Activated CD4-positive, alpha-beta T cell treated with anti-CD3 and anti-CD28 coated beads, Interleukin-2, Interleukin-4, amounts not matched to agents 100 ng/mL and 50 ng/mL, durations not matched to agents 16 hours and 8 hours (primary cell): ENCODE results near the gene CCDC40.

Experiments used
- DNase-seq: peaks from one replicate; pipeline ENCODE4 v3.0.0-alpha.2; 2020; ENCODE audit warnings: low spot score

CCDC40 gene

DNA sequence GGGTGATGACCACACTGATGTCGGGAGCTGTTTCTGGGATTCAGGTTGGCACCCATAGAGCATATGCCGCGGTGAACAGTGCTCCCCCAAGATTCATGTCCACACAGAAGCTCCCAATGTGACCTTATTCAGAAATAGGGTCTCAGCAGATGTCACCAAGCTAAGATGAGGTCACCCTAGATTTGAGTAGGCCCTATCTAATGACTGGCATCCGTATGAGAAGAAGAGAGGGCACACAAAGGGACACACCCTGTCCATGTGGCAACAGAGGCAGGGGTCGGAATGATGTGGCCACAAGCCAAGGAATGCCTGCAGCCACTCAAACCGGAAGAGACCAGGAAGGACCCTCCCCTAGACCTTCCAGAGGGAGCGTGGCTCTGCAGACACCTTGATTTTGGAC is 36.3 kb upstream of the CCDC40 start:
- no peak for DNase-seq

DNA sequence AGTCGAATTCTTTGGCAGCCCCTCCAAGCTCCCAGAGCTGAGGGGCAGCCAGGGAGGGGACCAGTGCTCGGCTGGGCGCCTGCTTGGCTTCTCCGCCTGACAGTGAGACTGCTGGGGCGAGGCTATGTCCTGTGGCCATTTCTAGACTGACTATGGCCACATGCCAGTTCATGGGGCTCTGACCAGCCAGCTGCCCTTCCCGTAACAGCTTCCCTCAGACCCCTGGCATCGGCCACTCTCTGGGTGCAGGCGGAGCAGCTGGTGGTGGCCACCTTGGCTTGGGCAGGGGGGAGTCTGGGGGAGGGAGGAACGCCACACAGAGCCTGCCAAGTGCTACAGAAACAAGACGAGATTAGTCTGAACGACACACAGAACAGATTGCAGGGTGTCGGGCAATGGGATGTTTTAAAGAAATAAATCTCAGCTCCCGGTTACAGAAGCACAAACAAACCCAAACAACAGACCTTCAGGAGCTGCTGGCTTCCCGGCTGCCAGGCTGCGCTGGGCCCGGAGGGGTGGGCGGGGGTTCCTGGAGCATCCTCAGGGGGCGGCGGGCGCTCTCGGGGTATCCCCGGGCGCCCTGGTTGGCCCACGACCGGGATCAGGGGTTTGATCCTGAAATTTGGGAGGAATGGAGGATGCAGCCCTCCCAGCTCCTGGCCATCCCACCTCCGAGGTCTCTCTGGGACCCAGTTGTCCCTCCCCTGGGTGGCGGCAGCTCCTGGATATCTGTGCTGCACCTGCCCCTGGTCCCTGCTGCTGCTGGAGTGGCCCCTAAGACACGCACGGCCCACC is 35.3 kb upstream of the CCDC40 start:
- DNase-seq = no peak

DNA sequence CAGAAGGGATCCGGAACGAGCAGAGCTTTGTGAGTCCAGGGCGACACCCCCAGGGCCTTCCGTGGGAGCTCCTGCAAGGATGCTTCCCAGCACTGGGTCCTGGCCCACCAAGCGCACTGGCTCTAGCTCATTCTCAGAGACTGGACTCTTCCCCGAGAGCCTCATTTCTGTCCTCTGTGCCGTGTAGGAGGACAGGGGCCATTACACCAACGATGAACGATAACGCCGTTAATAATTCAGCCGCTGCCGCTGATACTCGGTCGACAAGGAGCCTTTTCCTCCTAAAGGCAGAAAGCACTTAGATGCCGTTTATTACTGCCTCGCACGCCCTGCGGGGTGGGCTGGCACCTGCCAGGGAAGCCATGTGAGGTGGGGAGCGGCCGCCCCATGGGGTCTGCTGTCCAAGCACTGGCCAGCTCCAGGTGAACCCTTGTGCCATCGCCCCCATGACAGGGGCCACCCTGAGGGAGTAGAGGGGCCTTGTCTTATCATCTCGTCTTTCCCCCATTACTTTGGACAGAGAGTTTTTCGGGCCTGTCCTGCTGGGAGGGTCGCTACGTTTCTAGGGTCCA is 34.3 kb upstream of the CCDC40 start:
- DNase-seq = no peak

DNA sequence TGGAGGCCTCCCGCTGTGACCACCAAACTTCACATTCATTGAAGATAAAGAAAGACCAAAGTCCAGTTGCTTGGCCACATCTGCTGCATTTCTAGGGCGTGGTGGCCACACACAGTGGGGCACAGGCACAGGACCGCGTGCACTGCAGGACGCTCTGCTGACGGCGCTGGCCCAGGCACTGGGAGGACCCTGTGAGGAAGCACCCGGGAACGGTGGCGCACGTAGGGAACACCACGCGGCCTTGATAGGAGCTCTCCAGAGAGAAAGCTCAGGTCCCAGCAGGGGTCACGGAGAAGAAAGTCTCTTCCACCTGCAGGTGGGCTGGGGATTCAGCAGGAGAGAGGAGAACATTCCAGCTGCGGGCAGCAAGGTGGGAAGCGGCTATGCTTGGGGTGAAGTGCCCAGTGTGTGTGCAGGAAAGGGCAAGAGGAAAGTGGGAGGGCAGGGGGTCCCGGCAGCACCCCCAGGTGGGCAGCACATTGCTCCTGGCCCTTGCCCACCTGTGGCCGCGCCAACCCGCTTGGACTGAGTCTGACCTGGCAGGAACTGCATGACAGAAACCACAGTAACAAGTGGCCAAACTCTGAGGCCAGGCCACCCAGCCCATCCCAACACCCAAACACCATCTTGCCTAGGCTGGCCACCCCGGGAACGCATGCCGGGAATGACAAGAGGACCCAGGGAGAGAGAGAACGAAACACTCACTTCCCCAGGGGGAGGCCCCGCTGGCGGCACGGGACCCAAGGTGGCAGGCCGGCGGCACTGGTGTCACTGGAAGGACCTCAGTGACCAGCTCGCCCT is 33.6 kb upstream of the CCDC40 start:
- DNase-seq = no peak

DNA sequence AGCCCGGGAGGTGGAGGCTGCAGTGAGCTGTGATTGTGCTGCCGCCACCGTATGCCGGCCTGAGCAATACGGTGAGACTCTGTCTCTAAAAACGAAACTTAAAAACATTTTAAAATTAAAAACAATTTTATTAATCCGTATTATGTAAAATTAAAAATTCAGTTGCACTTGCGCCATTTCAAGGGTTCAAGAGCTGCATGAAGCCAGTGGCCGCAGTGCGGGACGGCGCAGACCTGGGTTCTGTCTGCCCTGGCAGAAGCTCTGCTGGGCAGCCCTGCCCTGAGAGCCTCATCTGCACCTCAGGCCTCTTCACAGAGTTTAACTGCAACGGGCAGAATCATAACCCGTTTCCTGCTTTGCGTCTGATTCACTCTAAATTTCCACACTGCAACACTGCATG is 32.5 kb upstream of the CCDC40 start:
- no peak for DNase-seq

DNA sequence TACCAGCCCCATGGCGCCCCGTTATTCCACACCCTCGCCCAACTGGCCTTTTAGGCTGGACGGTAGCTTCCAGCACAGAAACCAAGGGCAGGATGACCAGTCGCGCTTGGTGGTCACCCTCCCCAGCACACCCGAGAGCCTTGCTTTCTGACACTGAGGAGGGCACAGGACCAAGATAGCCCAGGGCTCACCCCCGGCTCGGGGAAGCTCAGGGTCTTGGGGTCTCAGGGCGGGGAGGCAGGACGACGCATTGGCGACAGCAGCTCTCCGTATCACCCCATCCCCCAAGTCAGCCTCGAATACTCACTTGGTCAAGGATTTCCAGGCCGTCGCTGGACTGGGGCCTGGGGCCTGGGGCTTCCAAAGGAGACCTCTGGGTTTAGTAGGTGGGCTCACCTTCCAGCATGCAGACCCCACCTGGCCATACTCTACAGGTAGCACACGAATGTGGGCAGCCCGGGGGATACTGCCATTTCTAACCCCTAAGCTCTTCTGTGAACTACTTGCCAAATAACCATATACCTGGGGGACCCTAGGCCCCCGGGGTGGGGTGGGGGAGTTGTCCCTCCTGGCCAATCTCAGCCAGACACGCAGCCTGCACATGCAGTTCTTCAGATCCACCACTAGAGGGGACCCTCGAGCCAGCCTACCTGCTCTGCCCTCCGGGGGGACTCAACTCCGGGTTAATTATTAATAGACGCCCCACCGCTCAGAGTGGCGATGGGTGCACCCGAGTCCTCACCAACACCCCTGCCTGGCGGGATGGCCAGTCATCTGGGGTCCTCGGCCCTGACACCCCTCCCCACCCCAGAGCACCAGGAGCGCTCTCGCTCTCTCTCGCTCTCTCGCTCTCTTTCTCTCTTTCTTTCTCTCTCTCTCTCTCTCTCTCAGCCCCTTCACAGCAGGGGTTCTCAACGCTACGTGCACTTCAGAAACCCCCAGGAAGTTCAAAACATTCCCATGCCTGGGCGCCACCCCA is 30.8 kb upstream of the CCDC40 start:
- DNase-seq = peak; percentile 60

DNA sequence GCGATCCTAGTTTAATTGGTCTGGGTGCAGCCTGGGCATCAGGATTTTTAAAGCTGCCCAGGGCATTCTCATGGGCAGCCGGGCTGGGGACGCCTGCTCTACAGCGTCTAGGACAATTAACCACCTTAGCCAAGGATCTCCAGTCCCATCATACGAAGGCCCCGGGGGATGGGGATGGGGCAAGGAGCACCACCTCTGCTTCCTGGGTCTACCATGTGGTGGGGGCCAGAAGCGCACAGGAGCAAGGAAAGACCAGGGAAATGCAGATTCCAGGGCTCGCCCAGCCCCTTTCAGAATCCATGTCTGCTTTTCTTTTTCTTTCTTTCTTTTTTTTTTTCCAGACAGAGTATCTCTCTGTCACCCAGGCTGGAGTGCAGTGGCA is 30.1 kb upstream of the CCDC40 start:
- DNase-seq = no peak

DNA sequence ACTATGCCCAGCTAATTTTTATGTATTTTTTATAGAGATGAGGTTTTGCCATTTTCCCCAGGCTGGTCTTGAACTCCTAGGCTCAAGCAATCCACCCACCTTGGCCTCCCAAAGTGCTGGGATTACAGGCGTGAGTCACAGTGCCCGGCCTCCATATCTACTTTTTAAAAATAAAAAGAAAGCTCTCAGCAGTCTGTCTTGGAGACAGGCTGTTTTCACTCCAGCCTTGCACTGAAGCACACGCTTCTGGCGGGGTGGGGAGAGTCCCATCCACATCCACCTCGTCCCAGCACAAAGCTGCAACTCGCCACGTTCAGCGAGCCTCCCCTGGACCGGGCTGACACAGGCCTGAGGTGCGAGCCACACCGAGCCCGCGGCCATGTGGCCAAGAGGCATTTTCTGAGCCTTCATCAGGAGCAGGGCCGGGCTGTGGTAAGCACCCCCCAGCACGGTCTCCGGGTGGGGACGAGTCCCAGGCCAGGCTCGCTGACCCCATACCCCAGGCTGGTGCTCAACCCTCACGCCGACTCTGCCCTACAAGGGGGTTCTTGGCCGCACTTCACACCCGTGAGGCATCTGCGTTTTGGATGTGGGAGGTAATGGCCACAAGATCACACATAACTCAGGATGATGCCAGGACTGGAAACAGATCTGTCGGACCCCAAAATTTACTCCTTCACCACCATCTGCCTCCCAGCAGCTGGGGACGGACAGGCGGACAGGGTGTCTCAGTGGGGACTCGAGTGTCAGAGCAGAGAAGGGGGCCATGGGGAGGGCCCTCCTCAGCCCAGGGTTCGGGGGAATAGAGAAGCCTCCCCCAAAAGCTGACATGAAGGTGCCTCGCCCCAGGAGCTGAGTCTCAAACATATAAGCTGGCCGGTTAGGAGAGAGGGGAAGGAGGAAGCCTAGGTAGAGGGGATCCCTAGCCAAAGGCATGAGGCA is 29.4 kb upstream of the CCDC40 start:
- no peak for DNase-seq

DNA sequence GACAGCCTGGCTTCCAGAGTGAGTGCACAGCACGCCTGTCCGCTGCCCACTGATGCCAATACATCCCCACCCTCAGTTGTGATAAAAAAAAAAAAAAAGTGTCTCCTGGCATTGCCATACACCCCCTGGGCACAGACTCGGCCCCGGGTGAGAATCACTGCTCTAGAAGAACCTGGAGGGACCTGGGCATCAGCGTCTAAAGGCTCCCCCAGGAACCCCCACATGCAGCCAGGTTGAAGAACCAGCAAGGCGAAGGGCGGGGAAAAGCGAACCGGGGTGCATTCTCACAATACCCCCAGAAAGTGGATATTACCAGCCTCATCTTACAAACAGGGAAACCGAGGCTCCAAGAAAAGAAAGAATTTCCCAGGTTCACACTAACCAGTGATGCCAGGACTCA is 28.5 kb upstream of the CCDC40 start:
- no peak for DNase-seq

DNA sequence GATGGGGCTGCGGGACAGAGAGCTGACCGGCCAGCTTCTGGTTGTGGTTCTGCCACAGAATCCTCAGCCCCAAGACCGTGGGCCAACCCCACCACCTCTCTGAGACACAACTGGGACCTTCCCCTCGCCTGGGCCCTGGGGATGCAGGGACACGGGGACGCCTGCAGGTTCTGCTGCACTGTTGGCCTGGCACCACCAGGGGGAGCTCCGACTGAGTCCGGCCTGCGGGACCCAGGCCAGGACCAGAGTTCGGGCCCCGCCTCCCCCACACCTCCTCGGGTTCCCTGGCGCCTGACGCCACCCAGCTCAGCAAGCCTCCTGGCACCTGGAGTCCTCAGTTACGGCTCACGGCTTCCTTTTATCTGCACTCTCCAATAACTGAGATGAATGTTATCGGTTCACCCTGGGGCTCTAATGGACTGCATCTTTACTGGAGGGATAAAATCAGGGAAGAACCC is 28.0 kb upstream of the CCDC40 start:
- peak; percentile 85 for DNase-seq

DNA sequence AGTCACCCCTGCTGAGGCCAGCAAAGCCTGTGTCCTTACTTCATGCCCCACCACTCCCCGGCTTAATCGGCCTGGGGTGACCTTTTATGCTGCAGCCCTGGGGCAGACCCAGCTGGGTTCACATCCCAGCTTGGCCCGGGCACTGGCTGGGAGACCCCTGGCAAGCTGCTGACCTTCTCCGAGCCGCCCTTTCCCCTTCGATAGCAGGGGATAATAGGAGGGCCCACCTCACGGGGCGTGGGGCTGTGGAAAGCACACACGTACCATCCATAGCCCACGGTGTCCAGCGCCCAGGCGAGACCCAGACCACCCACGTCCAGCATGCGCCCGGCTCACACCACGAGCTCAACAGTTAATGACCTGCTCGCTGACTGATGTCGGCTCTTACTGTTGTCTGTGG is 27.6 kb upstream of the CCDC40 start:
- DNase-seq = no peak

DNA sequence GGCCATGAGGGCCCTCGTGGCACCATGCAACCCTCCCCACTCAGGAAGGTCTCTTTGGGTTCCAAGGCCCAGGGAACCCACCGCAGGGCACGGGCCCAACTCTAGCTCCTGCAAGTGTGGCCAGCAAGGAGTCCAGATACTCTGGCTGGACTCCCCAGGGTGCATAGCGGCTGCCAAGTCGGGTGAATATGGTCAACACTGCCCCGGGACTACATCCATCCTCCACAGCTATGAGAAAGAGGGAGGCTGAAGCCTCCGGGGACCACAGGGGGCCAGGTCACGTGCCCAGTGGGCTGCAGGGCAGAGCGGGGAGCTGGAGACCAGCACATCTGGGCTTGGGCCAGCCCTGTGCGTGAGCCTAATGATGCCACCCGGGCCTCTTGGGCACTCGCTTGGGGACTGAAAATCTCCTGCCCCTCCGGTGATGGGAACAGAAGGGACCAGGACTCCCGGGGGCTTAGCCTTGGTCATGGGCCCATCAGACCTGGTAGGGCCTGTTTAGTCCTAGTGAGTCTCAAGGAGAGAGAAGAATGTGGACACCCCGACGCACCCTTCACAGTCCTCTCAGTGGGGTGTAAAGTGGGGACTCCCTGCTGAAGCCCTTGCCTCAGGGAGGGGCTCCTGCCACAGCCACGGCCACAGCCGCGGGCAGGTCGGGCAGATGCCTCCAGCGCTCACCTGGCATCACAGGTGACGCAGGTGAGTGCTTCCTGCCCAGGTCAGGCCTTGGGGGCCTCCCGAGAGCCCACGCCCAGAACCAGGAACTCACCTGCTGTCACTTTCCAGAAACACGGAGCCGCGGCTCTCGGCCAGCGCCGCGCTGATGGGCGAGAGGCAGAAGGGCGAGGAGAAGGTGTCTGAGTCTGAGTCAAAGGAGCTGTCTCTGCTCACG is 26.8 kb upstream of the CCDC40 start:
- no peak for DNase-seq

DNA sequence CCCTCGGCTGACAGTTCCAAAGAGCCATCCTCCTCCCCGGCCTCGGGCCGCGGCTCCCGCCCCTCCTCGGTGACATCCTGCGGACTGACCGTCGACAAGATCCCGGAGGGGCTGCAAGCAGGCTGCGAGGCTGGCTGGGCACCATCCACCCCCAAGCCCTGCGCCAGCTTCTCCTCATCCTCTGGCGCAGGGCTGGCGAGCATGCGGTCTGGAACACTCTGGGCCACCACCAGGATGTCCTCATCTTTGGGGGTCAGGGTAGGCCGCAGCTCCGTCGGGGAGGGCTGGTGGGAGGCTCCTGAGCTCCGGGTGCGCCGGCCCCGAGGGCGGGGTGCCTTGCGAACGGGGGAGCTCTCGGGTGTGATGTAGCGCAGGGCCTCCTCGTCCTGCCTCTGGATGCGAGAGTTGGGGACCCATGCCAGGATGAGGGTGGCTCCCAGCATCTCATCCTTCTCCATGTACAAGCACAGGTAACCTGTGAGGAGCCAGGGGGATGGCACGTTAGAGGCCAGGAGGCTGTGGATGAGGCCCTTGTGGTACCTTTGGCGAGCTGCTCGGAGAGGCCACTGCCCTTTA is 26.1 kb upstream of the CCDC40 start:
- DNase-seq = no peak

DNA sequence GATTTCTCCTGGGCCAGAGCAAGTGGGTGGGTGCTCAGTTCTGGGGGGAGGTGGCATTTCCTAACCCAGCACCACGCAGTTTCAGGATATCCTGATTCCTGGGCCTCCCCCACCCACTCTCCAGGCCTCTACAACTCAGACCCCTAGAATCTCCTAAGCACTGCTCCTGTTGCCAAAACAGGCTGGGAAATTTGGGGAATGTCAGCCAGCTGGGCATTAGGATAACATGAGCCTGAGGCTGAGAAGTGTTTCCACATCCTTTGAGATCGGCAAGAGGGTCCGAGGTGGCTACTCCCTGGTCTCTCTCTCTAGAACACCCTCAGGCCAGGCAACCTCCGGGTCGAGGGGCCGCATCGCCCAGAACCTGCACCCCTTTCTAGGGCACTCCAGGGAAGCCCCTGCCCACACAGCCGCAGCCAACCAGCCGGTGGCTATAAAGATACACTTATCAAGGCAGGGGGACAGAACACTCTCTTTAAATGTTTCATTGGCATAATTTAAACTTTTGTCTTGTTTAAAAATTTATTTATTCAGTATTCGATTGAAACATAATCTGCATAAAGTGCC is 24.4 kb upstream of the CCDC40 start:
- DNase-seq = no peak

DNA sequence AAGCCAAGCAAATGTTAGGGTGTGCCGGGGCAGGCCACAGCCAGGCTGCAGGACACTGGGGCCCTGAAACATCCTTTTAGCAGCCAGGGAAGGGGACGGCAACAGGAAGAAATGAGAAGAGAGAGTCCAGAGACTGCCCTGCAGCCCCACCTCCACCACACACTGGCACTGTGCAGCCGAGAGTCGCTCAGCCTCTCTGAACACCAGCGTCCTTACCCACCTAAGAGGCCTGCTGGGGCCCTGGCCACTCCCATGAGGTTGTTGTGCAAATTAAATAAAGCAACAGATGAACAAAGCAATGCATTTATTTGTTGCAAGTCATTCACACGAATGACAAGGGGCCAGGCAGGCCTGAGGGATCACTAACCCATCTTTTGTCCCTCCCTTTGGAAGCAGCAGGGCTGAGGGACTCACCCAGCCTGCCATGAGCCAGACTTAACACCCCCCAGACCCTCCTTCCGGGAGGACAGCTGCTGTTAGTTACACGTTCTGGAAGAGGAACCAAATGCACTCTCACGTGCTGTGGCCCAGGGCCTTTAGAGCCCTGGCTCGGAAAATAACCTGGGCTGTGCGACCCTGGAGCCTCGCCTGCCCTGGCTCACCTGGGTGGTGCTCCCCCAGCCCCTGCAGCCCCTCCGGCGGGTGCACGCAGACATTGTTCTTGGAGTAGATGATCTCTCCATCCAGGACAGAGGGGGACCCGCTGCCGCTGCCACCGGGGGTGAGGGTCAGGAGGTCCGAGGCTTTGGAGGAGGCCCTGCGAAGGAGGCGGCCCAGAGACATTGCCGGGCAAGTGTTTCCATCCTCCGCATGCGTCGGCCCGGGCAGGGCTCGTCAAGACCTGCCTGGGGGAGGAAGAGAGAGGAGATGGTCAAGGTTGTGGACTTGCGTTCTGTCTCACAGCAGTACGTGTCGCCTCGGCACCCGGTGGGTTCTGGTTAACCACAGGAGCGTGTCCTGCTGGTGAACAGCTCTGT is 23.4 kb upstream of the CCDC40 start:
- no peak for DNase-seq

DNA sequence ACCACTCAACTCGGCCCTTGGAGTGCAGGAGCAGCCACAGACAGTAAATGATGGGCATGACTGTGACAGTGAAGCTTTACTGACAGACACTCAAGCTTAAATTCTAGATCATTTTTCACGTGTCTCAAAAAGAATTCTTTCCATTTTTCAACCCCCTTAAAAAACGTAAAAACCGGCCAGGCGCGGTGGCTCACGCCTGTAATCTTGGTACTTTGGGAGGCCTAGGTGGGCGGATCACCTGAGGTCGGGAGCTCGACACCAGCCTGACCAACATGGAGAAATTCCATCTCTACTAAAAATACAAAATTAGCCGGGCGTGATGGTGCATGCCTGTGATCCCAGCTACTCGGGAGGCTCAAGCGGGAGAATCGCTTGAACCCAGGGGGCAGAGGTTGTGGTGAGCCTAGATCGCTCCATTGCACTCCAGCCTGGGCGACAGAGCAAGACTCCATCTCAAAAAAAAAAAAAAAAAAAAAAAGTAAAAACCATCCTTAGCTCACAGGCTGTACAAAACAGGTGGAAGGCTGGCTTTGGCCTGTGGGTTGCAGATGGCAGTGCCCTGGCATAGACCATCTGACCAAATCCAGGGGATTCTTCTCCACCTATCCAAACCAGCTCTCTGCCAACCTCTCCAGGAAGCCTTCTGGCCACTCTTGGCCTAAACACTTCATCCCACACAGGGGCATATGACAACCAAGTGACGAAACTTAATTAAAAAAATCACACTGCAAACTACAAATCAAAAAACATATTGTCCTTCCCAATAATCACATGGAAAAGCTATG is 19.0 kb upstream of the CCDC40 start:
- no peak for DNase-seq
